SK-N-SH (cell line): ENCODE results near the gene H1-8. TPM values are rescaled to one million over a fixed set of nuclear protein-coding genes. Genes with fewer than 3 reads are reported as not detected.

Experiments
- CTCF ChIA-PET: fragments of 300-600, 350-600 bp; formaldehyde crosslinking; extraction: SDS; loops from one replicate; lab custom pipeline; 2021; lab: Yijun Ruan, JAX
- POLR2A ChIA-PET: fragments of 350-600 bp; sonication (Branson Sonifier 250); formaldehyde crosslinking; extraction: SDS; loops from one replicate; lab custom pipeline; 2020; ENCODE audit warnings: antibody characterized with exemption, inconsistent platforms; lab: Yijun Ruan, JAX
- DNase-seq: peaks from one replicate; pipeline ENCODE4 v3.0.0; 2012
- H2AFZ ChIP-seq: fragments of 200-600 bp; sonication (generic); 2 replicates; pipeline ENCODE4 v1.8.1; 2016; ENCODE audit warnings: antibody characterized with exemption, mild to moderate bottlenecking, low read depth
- H3F3A ChIP-seq: fragments of 200-600 bp; sonication (generic); replicated peaks from 2 replicates; pipeline ENCODE3; 2016; ENCODE audit warnings: antibody characterized with exemption, mild to moderate bottlenecking; ENCODE audit not compliant: insufficient read depth
- H3K27ac ChIP-seq, 2 experiments: fragments of 200-500 bp in 1 of 2; fragments of 200-600 bp in 1 of 2; sonication (Bioruptor generic) in 1 of 2; sonication (generic), shearing (Covaris generic) in 1 of 2; 2 replicates each; pipeline versions ENCODE4 v1.5.1 to v1.6.1; 2014 to 2016; ENCODE audit warnings: low read depth in 2 of 2, inconsistent platforms in 1 of 2, low read length in 1 of 2, mild to moderate bottlenecking in 1 of 2, mixed read lengths in 1 of 2
- H3K27me3 ChIP-seq: fragments of 200-600 bp; sonication (generic), shearing (Covaris generic); 2 replicates; pipeline ENCODE4 v1.6.1; 2016; ENCODE audit warnings: mixed run types; ENCODE audit not compliant: insufficient read depth
- H3K36me3 ChIP-seq, 2 experiments: fragments of 200-500 bp in 1 of 2; fragments of 200-600 bp in 1 of 2; sonication (Bioruptor generic) in 1 of 2; sonication (generic) in 1 of 2; replicated peaks in 1 of 2; 2 replicates each; pipeline versions ENCODE3 to v1.5.1; 2014 to 2016; ENCODE audit warnings: low read length in 1 of 2, mild to moderate bottlenecking in 1 of 2; ENCODE audit not compliant: insufficient read depth in 2 of 2, control insufficient read depth in 1 of 2
- H3K4me1 ChIP-seq, 2 experiments: fragments of 200-500 bp in 1 of 2; fragments of 200-600 bp in 1 of 2; sonication (Bioruptor generic) in 1 of 2; sonication (generic), shearing (Covaris generic) in 1 of 2; 2 replicates each; pipeline versions ENCODE4 v1.5.1 to v1.6.1; 2014 to 2016; ENCODE audit warnings: low read depth in 1 of 2, low read length in 1 of 2, mixed run types in 1 of 2; ENCODE audit not compliant: insufficient read depth in 2 of 2, control insufficient read depth in 1 of 2
- H3K4me2 ChIP-seq: fragments of 200-600 bp; sonication (generic), shearing (Covaris generic); 2 replicates; pipeline ENCODE4 v1.6.1; 2017; ENCODE audit warnings: mixed run types
- H3K4me3 ChIP-seq, 2 experiments: fragments of 200-500 bp in 1 of 2; fragments of 200-600 bp in 1 of 2; sonication (Bioruptor generic) in 1 of 2; sonication (generic), shearing (Covaris generic) in 1 of 2; 2 replicates each; pipeline versions ENCODE4 v1.5.1 to v1.8.1; 2014 to 2016; ENCODE audit warnings: low read depth in 2 of 2, inconsistent platforms in 1 of 2, low read length in 1 of 2, mild to moderate bottlenecking in 1 of 2, mixed read lengths in 1 of 2, moderate library complexity in 1 of 2
- H3K79me2 ChIP-seq: fragments of 200-600 bp; sonication (generic); 2 replicates; pipeline ENCODE4 v1.8.1; 2017; ENCODE audit warnings: mild to moderate bottlenecking; ENCODE audit not compliant: insufficient read depth
- H3K9ac ChIP-seq: fragments of 200-600 bp; sonication (generic); 2 replicates; pipeline ENCODE4 v1.6.1; 2017; ENCODE audit warnings: mixed run types
- H3K9me2 ChIP-seq: fragments of 200-600 bp; sonication (generic); 2 replicates; pipeline ENCODE4 v1.6.1; 2017; ENCODE audit warnings: mixed run types
- H3K9me3 ChIP-seq: fragments of 200-600 bp; sonication (generic); 2 replicates; pipeline ENCODE4 v1.6.1; 2017; ENCODE audit warnings: mixed run types, mild to moderate bottlenecking, moderate library complexity
- H4K20me1 ChIP-seq: fragments of 200-600 bp; sonication (generic); 2 replicates; pipeline ENCODE4 v1.6.1; 2017; ENCODE audit warnings: mild to moderate bottlenecking, mixed run types; ENCODE audit not compliant: insufficient read depth
- GABPA ChIP-seq: IDR thresholded peaks from 2 replicates; pipeline ENCODE4 v1.4.0; 2012; ENCODE audit warnings: low read depth, mild to moderate bottlenecking
- MEF2A ChIP-seq: IDR thresholded peaks from 2 replicates; pipeline ENCODE4 v1.4.0; 2012; ENCODE audit warnings: low read depth, borderline replicate concordance
- MXI1 ChIP-seq: IDR thresholded peaks from 2 replicates; pipeline ENCODE4 v1.6.1; 2012; ENCODE audit warnings: mild to moderate bottlenecking, low read depth, low read length, improper control_type of control experiment
- RXRA ChIP-seq: IDR thresholded peaks from 2 replicates; pipeline ENCODE4 v1.4.0; 2012; ENCODE audit warnings: low read depth, mild to moderate bottlenecking, borderline replicate concordance
- SMC3 ChIP-seq: IDR thresholded peaks from 2 replicates; pipeline ENCODE4 v1.6.1; 2012; ENCODE audit warnings: low read depth, low read length, improper control_type of control experiment
- TEAD4 ChIP-seq: IDR thresholded peaks from 2 replicates; pipeline ENCODE4 v1.4.0; 2012; ENCODE audit warnings: mild to moderate bottlenecking, borderline replicate concordance; ENCODE audit not compliant: insufficient read depth
- WGBS: methylation state at CpG from one replicate; pipeline ENCODE4 v1.1.6; 2017; ENCODE audit warnings: low lambda C conversion rate; 5-methylcytosine and 5-hydroxymethylcytosine counted together
- polyA plus RNA-seq, 3 experiments: library from polyadenylated mRNA; depleted of rRNA; stranded (reverse); fragments of >200 nt; gene quantifications; 2 replicates each; pipeline ENCODE4 v1.2.3, GENCODE V29; 2012
- TF ChIP-seq, protein P1 (sequence below): fragments of 150-350 bp; IDR thresholded peaks from 2 replicates; pipeline ENCODE4 v1.6.1; 2017; ENCODE audit warnings: antibody characterized with exemption, low read length, low read depth, borderline replicate concordance
- TF ChIP-seq, protein P2 (sequence below): fragments of 150-350 bp; IDR thresholded peaks from 2 replicates; pipeline ENCODE4 v1.6.1; 2016; ENCODE audit warnings: mild to moderate bottlenecking, low read depth, low read length
- TF ChIP-seq, protein P3 (sequence below): IDR thresholded peaks from 2 replicates; pipeline ENCODE4; 2012

H1-8 gene
- polyA plus RNA-seq, 1 of the 3 experiments (the other 2 are of a cell fraction) = not detected

DNA sequence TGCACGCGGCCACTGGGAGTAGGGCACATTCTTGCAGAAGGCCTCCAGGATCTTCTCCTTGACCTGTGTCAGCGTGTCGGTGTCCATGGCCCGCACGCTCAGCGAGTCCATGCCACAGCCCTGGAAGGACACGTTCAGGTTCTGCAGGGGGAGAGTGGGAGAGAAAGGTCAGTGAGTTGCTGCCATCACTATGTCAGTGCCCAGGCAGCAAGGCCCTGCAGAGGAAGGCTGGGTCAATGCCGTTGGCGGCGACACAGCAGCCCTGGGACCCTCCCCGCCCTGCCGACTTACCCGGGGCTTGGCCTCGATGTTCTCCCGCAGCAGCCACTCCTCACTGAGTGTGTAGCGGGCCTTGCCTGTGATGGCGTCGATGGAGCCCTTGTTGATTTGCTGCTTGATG, 19.8 kb downstream of the H1-8 start:
- Histone ChIP-seq H3K9me3 (no peaks in the 10 kb centered on the region), H3K27me3 (no peaks in the 10 kb centered on the region), H3K4me2 (no peak overlapping the region), H3K79me2 (no peaks in the 10 kb centered on the region), H3F3A (peaks cover 8% of the 10 kb centered on the region), H3K4me1 (peaks cover 36 to 75% of the 10 kb centered on the region in 2 experiments), H3K36me3 (no peaks in the 10 kb centered on the region), H3K4me3 (no peak overlapping the region), H4K20me1 (no peaks in the 10 kb centered on the region), H3K27ac (no peak overlapping the region), H3K9ac (no peak overlapping the region), H2AFZ (no peak overlapping the region), H3K9me2 (no peaks in the 10 kb centered on the region)
- POLR2A ChIA-PET = no interaction called here
- WGBS = 95% methylated on average over 17 of the region's 19 CpGs
- CTCF ChIA-PET = interaction anchor here (5.4 kb wide), 1 partner anchor 72 kb away, joined by 18 read pairs; no protein-coding TSS in a partner anchor
- no peak for DNase-seq
- no peak for TF ChIP-seq MXI1
- TF ChIP-seq, protein P1, sequence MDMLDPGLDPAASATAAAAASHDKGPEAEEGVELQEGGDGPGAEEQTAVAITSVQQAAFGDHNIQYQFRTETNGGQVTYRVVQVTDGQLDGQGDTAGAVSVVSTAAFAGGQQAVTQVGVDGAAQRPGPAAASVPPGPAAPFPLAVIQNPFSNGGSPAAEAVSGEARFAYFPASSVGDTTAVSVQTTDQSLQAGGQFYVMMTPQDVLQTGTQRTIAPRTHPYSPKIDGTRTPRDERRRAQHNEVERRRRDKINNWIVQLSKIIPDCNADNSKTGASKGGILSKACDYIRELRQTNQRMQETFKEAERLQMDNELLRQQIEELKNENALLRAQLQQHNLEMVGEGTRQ = no peak
- no peak for TF ChIP-seq RXRA

DNA sequence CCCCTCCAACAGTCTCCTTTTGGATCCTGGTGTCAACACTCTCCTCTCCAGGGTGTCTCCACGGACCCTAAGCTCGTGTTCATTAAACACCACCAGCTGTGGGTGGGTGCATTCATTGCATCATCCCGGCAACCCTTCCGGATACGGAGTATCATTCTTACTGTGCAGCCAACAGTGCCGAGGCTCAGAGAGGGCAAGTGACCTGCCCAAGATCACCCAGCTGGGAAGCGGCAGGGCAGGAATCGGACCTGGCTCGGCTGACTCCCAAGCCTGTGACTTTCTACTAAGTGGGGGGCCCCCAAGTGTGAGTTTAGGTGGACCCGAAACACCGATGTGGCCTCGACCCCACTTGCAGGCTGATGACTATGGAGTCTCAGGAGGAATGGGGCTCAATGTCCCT, 20.4 kb downstream of the H1-8 start:
- H3K36me3 ChIP-seq = no peaks in the 10 kb centered on the region
- H3K27me3 ChIP-seq = no peaks in the 10 kb centered on the region
- no peaks in the 10 kb centered on the region for H3K79me2 ChIP-seq
- no peak for DNase-seq
- ChIA-PET POLR2A (no interaction called here), CTCF (interaction anchor here (1.1 kb wide), 1 partner anchor 73 kb away, joined by 3 read pairs; no protein-coding TSS in a partner anchor)
- 93% methylated on average over 12 of the region's 12 CpGs for WGBS
- no peak overlapping the region for H2AFZ ChIP-seq
- no peaks in the 10 kb centered on the region for H3K9me2 ChIP-seq
- no peak overlapping the region for H3K27ac ChIP-seq
- H3K4me1 ChIP-seq = peaks cover 32 to 70% of the 10 kb centered on the region in 2 experiments
- H3K9ac ChIP-seq = no peak overlapping the region
- H3K9me3 ChIP-seq = no peaks in the 10 kb centered on the region
- no peak overlapping the region for H3K4me2 ChIP-seq
- H3F3A ChIP-seq = peaks cover 8% of the 10 kb centered on the region
- no peaks in the 10 kb centered on the region for H4K20me1 ChIP-seq
- TF ChIP-seq, protein P2, sequence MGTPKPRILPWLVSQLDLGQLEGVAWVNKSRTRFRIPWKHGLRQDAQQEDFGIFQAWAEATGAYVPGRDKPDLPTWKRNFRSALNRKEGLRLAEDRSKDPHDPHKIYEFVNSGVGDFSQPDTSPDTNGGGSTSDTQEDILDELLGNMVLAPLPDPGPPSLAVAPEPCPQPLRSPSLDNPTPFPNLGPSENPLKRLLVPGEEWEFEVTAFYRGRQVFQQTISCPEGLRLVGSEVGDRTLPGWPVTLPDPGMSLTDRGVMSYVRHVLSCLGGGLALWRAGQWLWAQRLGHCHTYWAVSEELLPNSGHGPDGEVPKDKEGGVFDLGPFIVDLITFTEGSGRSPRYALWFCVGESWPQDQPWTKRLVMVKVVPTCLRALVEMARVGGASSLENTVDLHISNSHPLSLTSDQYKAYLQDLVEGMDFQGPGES = no peak
- TF ChIP-seq TEAD4 (no peak), SMC3 (no peak)
- H3K4me3 ChIP-seq = no peak overlapping the region

DNA sequence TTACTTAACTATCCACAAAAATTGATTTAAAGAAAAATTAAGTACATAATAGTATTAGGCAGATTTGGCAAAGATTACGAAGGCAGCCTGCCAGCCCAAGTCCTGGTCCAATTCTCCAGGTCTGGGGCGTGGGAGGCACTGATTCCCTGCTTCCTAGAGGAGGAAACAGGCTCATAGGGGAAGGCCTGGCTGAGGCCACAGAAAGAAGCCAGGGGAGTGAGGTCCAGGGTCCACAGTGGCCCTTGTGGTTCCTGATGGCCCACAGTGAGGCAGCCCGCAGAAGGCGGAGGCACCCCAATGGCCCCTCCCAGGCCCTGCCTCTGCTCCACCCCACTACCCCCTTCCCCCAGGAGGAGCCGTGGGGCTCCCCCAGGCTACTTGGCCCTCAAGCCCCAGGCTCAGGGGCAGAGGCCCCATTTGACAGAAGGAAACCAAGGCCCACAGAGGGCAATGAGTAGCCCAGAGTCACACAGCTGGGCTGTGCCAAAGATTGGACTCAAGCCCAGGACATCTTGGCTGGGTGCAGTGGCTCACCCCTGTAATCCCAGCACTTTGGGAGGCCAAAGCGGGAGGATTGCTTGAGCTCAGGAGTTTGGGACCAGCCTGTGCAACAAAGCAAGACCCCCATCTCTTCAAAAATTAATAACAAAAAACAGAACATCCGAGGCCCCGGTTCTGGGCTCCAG, 21.0 kb downstream of the H1-8 start:
- no peaks in the 10 kb centered on the region for H3K79me2 ChIP-seq
- H3K27ac ChIP-seq = no peak overlapping the region
- no peaks in the 10 kb centered on the region for H3K9me2 ChIP-seq
- no peak for TF ChIP-seq GABPA
- TF ChIP-seq, protein P3, sequence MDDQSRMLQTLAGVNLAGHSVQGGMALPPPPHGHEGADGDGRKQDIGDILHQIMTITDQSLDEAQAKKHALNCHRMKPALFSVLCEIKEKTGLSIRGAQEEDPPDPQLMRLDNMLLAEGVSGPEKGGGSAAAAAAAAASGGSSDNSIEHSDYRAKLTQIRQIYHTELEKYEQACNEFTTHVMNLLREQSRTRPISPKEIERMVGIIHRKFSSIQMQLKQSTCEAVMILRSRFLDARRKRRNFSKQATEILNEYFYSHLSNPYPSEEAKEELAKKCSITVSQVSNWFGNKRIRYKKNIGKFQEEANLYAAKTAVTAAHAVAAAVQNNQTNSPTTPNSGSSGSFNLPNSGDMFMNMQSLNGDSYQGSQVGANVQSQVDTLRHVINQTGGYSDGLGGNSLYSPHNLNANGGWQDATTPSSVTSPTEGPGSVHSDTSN = no peak
- TF ChIP-seq MEF2A = no peak
- DNase-seq = no peak
- H3K4me2 ChIP-seq = no peak overlapping the region
- no peaks in the 10 kb centered on the region for H3K27me3 ChIP-seq
- H2AFZ ChIP-seq = no peak overlapping the region
- H3K9me3 ChIP-seq = no peaks in the 10 kb centered on the region
- peaks cover 25 to 63% of the 10 kb centered on the region in 2 experiments for H3K4me1 ChIP-seq
- H3F3A ChIP-seq = peaks cover 7% of the 10 kb centered on the region
- H3K9ac ChIP-seq = no peak overlapping the region
- WGBS = 94% methylated on average over 5 of the region's 8 CpGs
- ChIA-PET CTCF (interaction anchor here (1.1 to 1.2 kb wide), 2 partner anchors 33 to 74 kb away, joined by 3 read pairs; no protein-coding TSS in a partner anchor), POLR2A (no interaction called here)
- no peaks in the 10 kb centered on the region for H4K20me1 ChIP-seq
- H3K36me3 ChIP-seq = no peaks in the 10 kb centered on the region
- no peak overlapping the region for H3K4me3 ChIP-seq
